Measurements from ENCODE around the gene SPCS3. TPM values are rescaled to one million over a fixed set of nuclear protein-coding genes. Genes with fewer than 3 reads are reported as not detected.
"Not testable (repeated sequence)": the region's sequence is repeated elsewhere in the genome, so short reads cannot be mapped to it uniquely, and the experiment has no call there.

Gene SPCS3
- total and polyA plus RNA-seq, 7 experiments from 2014 or later = 18.4 to 215 (median 129) TPM

- H3K36me3 ChIP-seq (ENCODE audit: control insufficient read depth in 2 of 3, insufficient read depth in 3 of 3, low read length in 3 of 3) = no peaks in the 10 kb centered on the region
- H3K9me3 Mint-ChIP-seq = peaks cover 0 to 10% (median 0%) of the 10 kb centered on the region in 11 donors
- intact Hi-C loops (cut with micrococcal nuclease) = no loop called here
- no peaks in the 10 kb centered on the region for H3K27me3 ChIP-seq (ENCODE audit: control insufficient read depth in 2 of 2, insufficient read depth in 2 of 2, low read length in 2 of 2)
- CTCF ChIA-PET = interaction anchor here (0.6 kb wide), 1 partner anchor 989 kb away, joined by 3 read pairs; no protein-coding TSS in a partner anchor
- H3K27me3 Mint-ChIP-seq = peaks cover 8 to 29% (median 18%) of the 10 kb centered on the region in 5 donors
- no peak overlapping the region for H3K4me3 Mint-ChIP-seq
- POLR2A ChIA-PET = no interaction called here
- DNase-seq = no peak
- H3K27ac Mint-ChIP-seq = no peak overlapping the region
- H3K9me3 ChIP-seq (ENCODE audit: control insufficient read depth in 2 of 3, low read length in 3 of 3) = no peaks in the 10 kb centered on the region
- no peak overlapping the region for H3K27ac ChIP-seq (ENCODE audit: low read depth, low read length)
- H3K4me1 ChIP-seq (ENCODE audit: control insufficient read depth in 2 of 2, insufficient read depth in 2 of 2, low read length in 2 of 2) = no peaks in the 10 kb centered on the region
- no peak for ATAC-seq
- no peak overlapping the region for H3K4me3 ChIP-seq (ENCODE audit: low read length)
- H3K4me1 Mint-ChIP-seq = no peaks in the 10 kb centered on the region
- peaks cover 0 to 7% (median 0%) of the 10 kb centered on the region in 5 donors for H3K36me3 Mint-ChIP-seq
These were observed 42.4 kb upstream of the SPCS3 start for GRCh38 chr4:176277162-176277904.

- intact Hi-C loops (cut with micrococcal nuclease); H3K27ac Mint-ChIP-seq: not testable (repeated sequence)
These were observed 40.2 kb upstream of the SPCS3 start for GRCh38 chr4:176279560-176279959.

GRCh38 chr4:176286728-176287127 is 33.0 kb upstream of the SPCS3 start:
- Mint-ChIP-seq H3K4me1 (no peaks in the 10 kb centered on the region), H3K36me3 (no peaks in the 10 kb centered on the region), H3K27me3 (peaks cover 0 to 5% (median 0%) of the 10 kb centered on the region in 5 donors), H3K27ac (no peak overlapping the region), H3K4me3 (no peak overlapping the region), H3K9me3 (peaks cover 0 to 3% (median 0%) of the 10 kb centered on the region in 11 donors)
- H3K4me3 ChIP-seq (ENCODE audit: low read length) = no peak overlapping the region
- H3K27me3 ChIP-seq (ENCODE audit: control insufficient read depth in 2 of 2, insufficient read depth in 2 of 2, low read length in 2 of 2) = no peaks in the 10 kb centered on the region
- CTCF ChIA-PET = no interaction called here
- DNase-seq (no peak), ATAC-seq (no peak)
- intact Hi-C loops (cut with micrococcal nuclease) = no loop called here
- POLR2A ChIA-PET = no interaction called here
- no peak overlapping the region for H3K27ac ChIP-seq (ENCODE audit: low read depth, low read length)
- no peaks in the 10 kb centered on the region for H3K36me3 ChIP-seq (ENCODE audit: control insufficient read depth in 2 of 3, insufficient read depth in 3 of 3, low read length in 3 of 3)
- no peaks in the 10 kb centered on the region for H3K4me1 ChIP-seq (ENCODE audit: control insufficient read depth in 2 of 2, insufficient read depth in 2 of 2, low read length in 2 of 2)
- no peaks in the 10 kb centered on the region for H3K9me3 ChIP-seq (ENCODE audit: control insufficient read depth in 2 of 3, low read length in 3 of 3)

More at GRCh38 chr4:176279560-176279959, 40.2 kb upstream of the SPCS3 start:
- H3K4me3 ChIP-seq (ENCODE audit: low read length); ATAC-seq; H3K36me3 Mint-ChIP-seq; POLR2A ChIA-PET; CTCF ChIA-PET; DNase-seq; H3K9me3 ChIP-seq (ENCODE audit: control insufficient read depth in 2 of 3, low read length in 3 of 3); H3K27ac ChIP-seq (ENCODE audit: low read depth, low read length); H3K4me1 ChIP-seq (ENCODE audit: control insufficient read depth in 2 of 2, insufficient read depth in 2 of 2, low read length in 2 of 2); H3K27me3 ChIP-seq (ENCODE audit: control insufficient read depth in 2 of 2, insufficient read depth in 2 of 2, low read length in 2 of 2); H3K4me3 Mint-ChIP-seq; H3K36me3 ChIP-seq (ENCODE audit: control insufficient read depth in 2 of 3, insufficient read depth in 3 of 3, low read length in 3 of 3); H3K4me1 Mint-ChIP-seq: not testable (repeated sequence)
- Mint-ChIP-seq H3K9me3 (peaks cover 0 to 10% (median 2%) of the 10 kb centered on the region in 11 donors), H3K27me3 (peaks cover 8 to 34% (median 18%) of the 10 kb centered on the region in 5 donors)

- H3K27me3 Mint-ChIP-seq = peaks cover 0 to 5% (median 0%) of the 10 kb centered on the region in 5 donors
- H3K4me1 Mint-ChIP-seq = no peaks in the 10 kb centered on the region
- peaks cover 0 to 2% (median 0%) of the 10 kb centered on the region in 11 donors for H3K9me3 Mint-ChIP-seq
- H3K27ac Mint-ChIP-seq = no peak overlapping the region
- H3K27me3 ChIP-seq (ENCODE audit: control insufficient read depth in 2 of 2, insufficient read depth in 2 of 2, low read length in 2 of 2) = no peaks in the 10 kb centered on the region
- ChIA-PET POLR2A (no interaction called here), CTCF (no interaction called here)
- no peak for DNase-seq
- H3K36me3 ChIP-seq (ENCODE audit: control insufficient read depth in 2 of 3, insufficient read depth in 3 of 3, low read length in 3 of 3) = no peaks in the 10 kb centered on the region
- H3K9me3 ChIP-seq (ENCODE audit: control insufficient read depth in 2 of 3, low read length in 3 of 3) = no peaks in the 10 kb centered on the region
- no peaks in the 10 kb centered on the region for H3K4me1 ChIP-seq (ENCODE audit: control insufficient read depth in 2 of 2, insufficient read depth in 2 of 2, low read length in 2 of 2)
- H3K4me3 Mint-ChIP-seq = no peak overlapping the region
- no peak overlapping the region for H3K4me3 ChIP-seq (ENCODE audit: low read length)
- no peak for ATAC-seq
- intact Hi-C loops (cut with micrococcal nuclease) = no loop called here
- H3K36me3 Mint-ChIP-seq = no peaks in the 10 kb centered on the region
- H3K27ac ChIP-seq (ENCODE audit: low read depth, low read length) = no peak overlapping the region
These were observed 32.2 kb upstream of the SPCS3 start for GRCh38 chr4:176287546-176287945.

- no peak overlapping the region for H3K27ac ChIP-seq (ENCODE audit: low read depth, low read length)
- H3K4me3 Mint-ChIP-seq = no peak overlapping the region
These were observed 31.7 kb upstream of the SPCS3 start for GRCh38 chr4:176288020-176288419.

GRCh38 chr4:176289561-176289960 is 30.2 kb upstream of the SPCS3 start:
- POLR2A ChIA-PET = no interaction called here
- CTCF ChIA-PET = no interaction called here
- no peak overlapping the region for H3K4me3 Mint-ChIP-seq

More at GRCh38 chr4:176288020-176288419, 31.7 kb upstream of the SPCS3 start:
- DNase-seq = no peak
- Mint-ChIP-seq H3K27ac (no peak overlapping the region), H3K36me3 (no peaks in the 10 kb centered on the region), H3K4me1 (no peaks in the 10 kb centered on the region), H3K27me3 (peaks cover 0 to 5% (median 0%) of the 10 kb centered on the region in 5 donors), H3K9me3 (no peaks in the 10 kb centered on the region)
- intact Hi-C loops (cut with micrococcal nuclease) = no loop called here
- H3K36me3 ChIP-seq (ENCODE audit: control insufficient read depth in 2 of 3, insufficient read depth in 3 of 3, low read length in 3 of 3) = no peaks in the 10 kb centered on the region
- POLR2A ChIA-PET = no interaction called here
- H3K4me1 ChIP-seq (ENCODE audit: control insufficient read depth in 2 of 2, insufficient read depth in 2 of 2, low read length in 2 of 2) = no peaks in the 10 kb centered on the region
- no peak overlapping the region for H3K4me3 ChIP-seq (ENCODE audit: low read length)
- CTCF ChIA-PET = no interaction called here
- no peak for ATAC-seq
- H3K9me3 ChIP-seq (ENCODE audit: control insufficient read depth in 2 of 3, low read length in 3 of 3) = no peaks in the 10 kb centered on the region
- H3K27me3 ChIP-seq (ENCODE audit: control insufficient read depth in 2 of 2, insufficient read depth in 2 of 2, low read length in 2 of 2) = peaks cover 0 to under 1% of the 10 kb centered on the region in 2 donors

GRCh38 chr4:176290520-176290919 is 29.2 kb upstream of the SPCS3 start:
- POLR2A ChIA-PET = no interaction called here

More at GRCh38 chr4:176289561-176289960, 30.2 kb upstream of the SPCS3 start:
- Mint-ChIP-seq H3K27ac (no peak overlapping the region), H3K27me3 (peaks cover 0 to 4% (median 0%) of the 10 kb centered on the region in 5 donors), H3K36me3 (no peaks in the 10 kb centered on the region), H3K4me1 (no peaks in the 10 kb centered on the region), H3K9me3 (no peaks in the 10 kb centered on the region)
- Histone ChIP-seq H3K36me3 (ENCODE audit: control insufficient read depth in 2 of 3, insufficient read depth in 3 of 3, low read length in 3 of 3) (no peaks in the 10 kb centered on the region), H3K4me1 (ENCODE audit: control insufficient read depth in 2 of 2, insufficient read depth in 2 of 2, low read length in 2 of 2) (no peaks in the 10 kb centered on the region), H3K27ac (ENCODE audit: low read depth, low read length) (no peak overlapping the region), H3K9me3 (ENCODE audit: control insufficient read depth in 2 of 3, low read length in 3 of 3) (no peaks in the 10 kb centered on the region), H3K27me3 (ENCODE audit: control insufficient read depth in 2 of 2, insufficient read depth in 2 of 2, low read length in 2 of 2) (peaks cover 0 to 4% of the 10 kb centered on the region in 2 donors), H3K4me3 (ENCODE audit: low read length) (no peak overlapping the region)
- ATAC-seq (no peak), DNase-seq (no peak)
- intact Hi-C loops (cut with micrococcal nuclease) = no loop called here

More at GRCh38 chr4:176290520-176290919, 29.2 kb upstream of the SPCS3 start:
- Mint-ChIP-seq H3K9me3 (no peaks in the 10 kb centered on the region), H3K4me3 (no peak overlapping the region), H3K4me1 (no peaks in the 10 kb centered on the region), H3K27me3 (peaks cover 0 to 4% (median 0%) of the 10 kb centered on the region in 5 donors), H3K27ac (no peak overlapping the region), H3K36me3 (no peaks in the 10 kb centered on the region)
- intact Hi-C loops (cut with micrococcal nuclease) = no loop called here
- no peak for ATAC-seq
- Histone ChIP-seq H3K36me3 (ENCODE audit: control insufficient read depth in 2 of 3, insufficient read depth in 3 of 3, low read length in 3 of 3) (no peaks in the 10 kb centered on the region), H3K4me1 (ENCODE audit: control insufficient read depth in 2 of 2, insufficient read depth in 2 of 2, low read length in 2 of 2) (no peaks in the 10 kb centered on the region), H3K9me3 (ENCODE audit: control insufficient read depth in 2 of 3, low read length in 3 of 3) (no peaks in the 10 kb centered on the region), H3K4me3 (ENCODE audit: low read length) (no peak overlapping the region), H3K27me3 (ENCODE audit: control insufficient read depth in 2 of 2, insufficient read depth in 2 of 2, low read length in 2 of 2) (peaks cover 0 to 4% of the 10 kb centered on the region in 2 donors), H3K27ac (ENCODE audit: low read depth, low read length) (no peak overlapping the region)
- DNase-seq = no peak
- CTCF ChIA-PET = no interaction called here
